ENCODE measurements around the gene TLCD3B.

TLCD3B gene

DNA sequence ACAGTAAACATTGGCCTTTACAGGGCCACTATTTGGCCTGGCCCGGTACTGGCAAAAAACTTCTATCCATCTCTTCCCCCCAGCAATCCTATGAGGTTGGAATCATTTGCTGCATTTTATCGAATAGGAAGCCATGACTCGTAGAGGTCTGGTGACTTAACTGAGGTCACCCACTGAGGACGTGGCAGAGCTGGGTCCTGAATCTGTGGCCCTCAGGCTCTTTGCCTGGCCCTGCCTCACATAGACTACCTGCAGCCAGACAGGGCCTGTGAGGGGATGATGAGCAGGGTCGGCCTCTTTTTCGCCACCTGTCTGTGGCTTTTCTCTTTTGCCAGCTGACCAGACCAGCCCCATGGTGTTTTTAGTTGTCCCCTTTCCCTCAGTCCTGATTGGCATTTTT is 46.6 kb upstream of the TLCD3B start:
- no peak overlapping the region for H3K27ac ChIP-seq (ENCODE audit: low read depth, low read length)
- H3K9me2 ChIP-seq (replicated peaks; ENCODE audit: control insufficient read depth, low read length) = no peaks in the 10 kb centered on the region
- H3K4me1 ChIP-seq (ENCODE audit: control insufficient read depth, low read length) = peaks cover 27% of the 10 kb centered on the region
- H3F3A ChIP-seq (ENCODE audit: control insufficient read depth, insufficient read depth) = peaks cover 22% of the 10 kb centered on the region
- peak overlapping the region; percentile 87 for H3K4me2 ChIP-seq (ENCODE audit: low read length)
- H3K4me3 ChIP-seq (ENCODE audit: low read length) = peak overlapping the region; percentile 91
- H3K79me2 ChIP-seq (ENCODE audit: control insufficient read depth, low read length) = peaks cover 60% of the 10 kb centered on the region
- H3K36me3 ChIP-seq (ENCODE audit: control insufficient read depth, low read length) = peaks cover 61% of the 10 kb centered on the region
- TF ChIP-seq EZH2phosphoT487 (IDR thresholded peaks at IDR 0.05; ENCODE audit: borderline replicate concordance, low read length) = no peak
- TF ChIP-seq, protein P1, sequence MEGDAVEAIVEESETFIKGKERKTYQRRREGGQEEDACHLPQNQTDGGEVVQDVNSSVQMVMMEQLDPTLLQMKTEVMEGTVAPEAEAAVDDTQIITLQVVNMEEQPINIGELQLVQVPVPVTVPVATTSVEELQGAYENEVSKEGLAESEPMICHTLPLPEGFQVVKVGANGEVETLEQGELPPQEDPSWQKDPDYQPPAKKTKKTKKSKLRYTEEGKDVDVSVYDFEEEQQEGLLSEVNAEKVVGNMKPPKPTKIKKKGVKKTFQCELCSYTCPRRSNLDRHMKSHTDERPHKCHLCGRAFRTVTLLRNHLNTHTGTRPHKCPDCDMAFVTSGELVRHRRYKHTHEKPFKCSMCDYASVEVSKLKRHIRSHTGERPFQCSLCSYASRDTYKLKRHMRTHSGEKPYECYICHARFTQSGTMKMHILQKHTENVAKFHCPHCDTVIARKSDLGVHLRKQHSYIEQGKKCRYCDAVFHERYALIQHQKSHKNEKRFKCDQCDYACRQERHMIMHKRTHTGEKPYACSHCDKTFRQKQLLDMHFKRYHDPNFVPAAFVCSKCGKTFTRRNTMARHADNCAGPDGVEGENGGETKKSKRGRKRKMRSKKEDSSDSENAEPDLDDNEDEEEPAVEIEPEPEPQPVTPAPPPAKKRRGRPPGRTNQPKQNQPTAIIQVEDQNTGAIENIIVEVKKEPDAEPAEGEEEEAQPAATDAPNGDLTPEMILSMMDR (IDR thresholded peaks at IDR 0.05; ENCODE audit: low read depth, low read length, poor library complexity, severe bottlenecking) = no peak
- no peaks in the 10 kb centered on the region for H3K9me3 ChIP-seq (ENCODE audit: control insufficient read depth, insufficient read depth, low read length)
- H4K20me1 ChIP-seq (ENCODE audit: control insufficient read depth, insufficient read depth, low read depth, low read length) = peaks cover 20% of the 10 kb centered on the region
- no peaks in the 10 kb centered on the region for H3K27me3 ChIP-seq (ENCODE audit: control insufficient read depth, low read length)

DNA sequence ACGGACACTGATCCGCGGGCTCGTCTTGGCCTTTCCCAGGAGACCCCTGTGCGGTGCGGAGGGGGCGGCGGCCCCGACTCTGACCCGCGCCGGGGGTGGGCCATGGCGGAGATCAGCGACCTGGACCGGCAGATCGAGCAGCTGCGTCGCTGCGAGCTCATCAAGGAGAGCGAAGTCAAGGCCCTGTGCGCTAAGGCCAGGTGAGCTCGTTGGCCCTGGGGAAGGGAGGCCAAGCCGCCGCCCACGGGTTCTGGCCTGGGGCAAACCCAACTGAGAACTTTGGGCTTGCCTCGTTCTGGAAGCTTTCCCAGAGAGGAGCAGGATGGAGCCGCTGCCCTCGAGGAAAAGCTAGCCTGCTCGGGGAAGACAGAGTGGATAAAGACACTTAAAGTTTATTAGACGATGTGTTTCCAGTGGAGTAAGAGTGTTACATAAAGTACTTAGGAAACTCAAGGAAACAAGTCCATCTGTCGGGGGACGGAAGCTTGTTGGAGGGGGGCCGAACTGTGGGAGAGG is 45.3 kb upstream of the TLCD3B start:
- Histone ChIP-seq H3K27me3 (ENCODE audit: control insufficient read depth, low read length) (no peaks in the 10 kb centered on the region), H3K4me1 (ENCODE audit: control insufficient read depth, low read length) (peaks cover 27% of the 10 kb centered on the region), H3K4me3 (ENCODE audit: low read length) (peak overlapping the region; percentile 91), H3K36me3 (ENCODE audit: control insufficient read depth, low read length) (peaks cover 64% of the 10 kb centered on the region), H3K27ac (ENCODE audit: low read depth, low read length) (peak overlapping the region; percentile 78), H4K20me1 (ENCODE audit: control insufficient read depth, insufficient read depth, low read depth, low read length) (peaks cover 20% of the 10 kb centered on the region), H3F3A (ENCODE audit: control insufficient read depth, insufficient read depth) (peaks cover 34% of the 10 kb centered on the region), H3K79me2 (ENCODE audit: control insufficient read depth, low read length) (peaks cover 60% of the 10 kb centered on the region), H3K9me2 (replicated peaks; ENCODE audit: control insufficient read depth, low read length) (no peaks in the 10 kb centered on the region), H3K9me3 (ENCODE audit: control insufficient read depth, insufficient read depth, low read length) (no peaks in the 10 kb centered on the region), H3K4me2 (ENCODE audit: low read length) (peak overlapping the region; percentile 87)
- TF ChIP-seq, protein P1 (IDR thresholded peaks at IDR 0.05; ENCODE audit: low read depth, low read length, poor library complexity, severe bottlenecking) = no peak
- no peak for TF ChIP-seq EZH2phosphoT487 (IDR thresholded peaks at IDR 0.05; ENCODE audit: borderline replicate concordance, low read length)

DNA sequence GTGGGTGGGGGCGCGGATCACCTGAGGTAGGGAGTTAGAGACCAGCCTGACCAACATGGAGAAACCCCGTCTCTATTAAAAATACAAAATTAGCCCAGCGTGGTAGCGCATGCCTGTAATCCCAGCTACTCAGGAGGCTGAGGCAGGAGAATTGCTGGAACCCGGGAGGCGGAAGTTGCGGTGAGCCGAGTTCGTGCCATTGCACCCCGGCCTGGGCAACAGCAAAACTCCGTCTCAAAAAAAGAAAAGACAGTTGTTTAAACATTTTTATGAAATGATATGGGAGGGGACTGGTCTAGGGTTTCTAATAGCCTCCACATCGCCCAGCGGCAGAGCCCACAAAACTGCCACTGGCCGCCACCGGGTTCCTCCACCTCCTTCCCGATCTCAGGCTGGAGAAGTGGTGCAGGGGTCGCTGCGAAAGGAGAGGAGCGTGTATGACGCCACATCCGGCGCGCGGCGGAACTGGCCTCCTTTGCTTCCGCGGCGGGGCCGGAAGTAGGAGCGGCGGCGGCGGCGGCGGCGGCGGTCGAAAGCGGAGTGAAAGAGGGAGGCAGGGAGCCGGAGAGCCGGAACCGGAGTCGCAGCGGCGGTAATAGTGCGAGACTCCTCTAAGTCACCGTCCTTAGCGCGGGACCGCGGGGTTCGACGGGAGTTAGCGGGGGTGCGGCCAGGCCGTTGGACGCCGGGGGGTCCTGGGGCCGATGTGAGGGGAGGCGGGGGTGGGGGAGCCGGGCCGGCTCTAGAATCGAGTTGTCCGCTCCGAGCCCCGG is 44.6 kb upstream of the TLCD3B start, which contains the start of gene PPP4C:
Gene PPP4C, plus strand, starts transcription at position 492 of the 773 bp plus-strand sequence. CDS start 384 bp downstream, outside the sequence.
- Histone ChIP-seq H3F3A (ENCODE audit: control insufficient read depth, insufficient read depth) (peaks cover 41% of the 10 kb centered on the region), H3K4me2 (ENCODE audit: low read length) (peak within 1 kb of the TSS; percentile 87), H3K4me1 (ENCODE audit: control insufficient read depth, low read length) (peaks cover 27% of the 10 kb centered on the region), H4K20me1 (ENCODE audit: control insufficient read depth, insufficient read depth, low read depth, low read length) (peaks cover 20% of the 10 kb centered on the region), H3K27me3 (ENCODE audit: control insufficient read depth, low read length) (no peaks in the 10 kb centered on the region), H3K27ac (ENCODE audit: low read depth, low read length) (peak within 1 kb of the TSS; percentile 78), H3K9me3 (ENCODE audit: control insufficient read depth, insufficient read depth, low read length) (no peaks in the 10 kb centered on the region), H3K9me2 (replicated peaks; ENCODE audit: control insufficient read depth, low read length) (no peaks in the 10 kb centered on the region), H3K36me3 (ENCODE audit: control insufficient read depth, low read length) (peaks cover 64% of the 10 kb centered on the region), H3K4me3 (ENCODE audit: low read length) (peak within 1 kb of the TSS; percentile 91), H3K79me2 (ENCODE audit: control insufficient read depth, low read length) (peaks cover 54% of the 10 kb centered on the region)
- TF ChIP-seq EZH2phosphoT487 (IDR thresholded peaks at IDR 0.05; ENCODE audit: borderline replicate concordance, low read length) = no peak
- TF ChIP-seq, protein P1 (IDR thresholded peaks at IDR 0.05; ENCODE audit: low read depth, low read length, poor library complexity, severe bottlenecking) = no peak
